ENCODE measurements around the gene S100A12. TPM values are rescaled to one million over a fixed set of nuclear protein-coding genes. Genes with fewer than 3 reads are reported as not detected.

S100A12 gene
- total RNA-seq, 2 experiments from 2014 or later, result not detected

DNA sequence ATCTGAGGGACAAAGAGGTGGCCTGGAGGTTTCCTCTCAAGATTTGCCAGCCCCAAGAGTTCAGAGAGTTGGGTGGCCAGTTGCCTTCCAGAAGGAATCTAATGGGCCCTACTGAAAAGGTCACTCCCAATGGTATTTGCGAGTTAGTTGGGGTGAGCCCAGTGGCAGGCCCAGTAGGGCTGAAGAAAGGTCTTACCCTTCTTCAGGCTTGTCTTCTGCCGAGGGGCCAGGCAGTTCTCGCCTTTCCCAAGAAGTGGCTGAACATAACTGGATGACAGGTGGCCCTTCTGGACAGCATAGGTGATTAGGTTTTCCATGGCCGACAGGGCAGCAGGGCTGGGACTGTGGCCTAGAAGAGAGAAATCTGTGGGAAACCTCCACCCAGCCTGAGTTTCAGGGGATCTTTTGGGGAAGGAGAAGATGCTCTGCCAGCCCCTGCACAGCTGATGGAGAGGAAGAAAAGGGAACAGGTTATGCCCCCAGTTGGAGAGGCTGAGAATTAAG lies 33.9 kb downstream of the S100A12 start:
- ChIA-PET POLR2A (no interaction called here), CTCF (ENCODE audit: unreplicated experiment) (no interaction called here)
- Histone ChIP-seq H3K4me1 (ENCODE audit: insufficient read depth, low read length, poor library complexity, severe bottlenecking) (no peaks in the 10 kb centered on the region), H3K9me2 (ENCODE audit: insufficient read depth, low read length) (no peaks in the 10 kb centered on the region), H3K36me3 (ENCODE audit: insufficient read depth, low read length) (no peaks in the 10 kb centered on the region), H3K27ac (ENCODE audit: low read depth, low read length, poor library complexity, severe bottlenecking) (no peak overlapping the region), H4K20me1 (ENCODE audit: insufficient read depth, low read length) (no peaks in the 10 kb centered on the region), H3K9me3 (ENCODE audit: low read length) (no peaks in the 10 kb centered on the region), H2AFZ (ENCODE audit: low read length) (no peak overlapping the region), H3K4me2 (ENCODE audit: low read length) (no peak overlapping the region), H3K79me2 (ENCODE audit: insufficient read depth, low read depth, low read length) (no peaks in the 10 kb centered on the region), H3K4me3 (ENCODE audit: low read depth, low read length, poor library complexity, severe bottlenecking) (no peak overlapping the region)
- BruUV-seq (replicated peaks), result no TSS peak
- intact Hi-C loops (cut with micrococcal nuclease; ENCODE audit: unreplicated experiment), result no loop called here
- TF ChIP-seq EZH2phosphoT487 (IDR thresholded peaks at IDR 0.05; ENCODE audit: borderline replicate concordance, low read depth, low read length), result no peak
- TF ChIP-seq, protein P1, sequence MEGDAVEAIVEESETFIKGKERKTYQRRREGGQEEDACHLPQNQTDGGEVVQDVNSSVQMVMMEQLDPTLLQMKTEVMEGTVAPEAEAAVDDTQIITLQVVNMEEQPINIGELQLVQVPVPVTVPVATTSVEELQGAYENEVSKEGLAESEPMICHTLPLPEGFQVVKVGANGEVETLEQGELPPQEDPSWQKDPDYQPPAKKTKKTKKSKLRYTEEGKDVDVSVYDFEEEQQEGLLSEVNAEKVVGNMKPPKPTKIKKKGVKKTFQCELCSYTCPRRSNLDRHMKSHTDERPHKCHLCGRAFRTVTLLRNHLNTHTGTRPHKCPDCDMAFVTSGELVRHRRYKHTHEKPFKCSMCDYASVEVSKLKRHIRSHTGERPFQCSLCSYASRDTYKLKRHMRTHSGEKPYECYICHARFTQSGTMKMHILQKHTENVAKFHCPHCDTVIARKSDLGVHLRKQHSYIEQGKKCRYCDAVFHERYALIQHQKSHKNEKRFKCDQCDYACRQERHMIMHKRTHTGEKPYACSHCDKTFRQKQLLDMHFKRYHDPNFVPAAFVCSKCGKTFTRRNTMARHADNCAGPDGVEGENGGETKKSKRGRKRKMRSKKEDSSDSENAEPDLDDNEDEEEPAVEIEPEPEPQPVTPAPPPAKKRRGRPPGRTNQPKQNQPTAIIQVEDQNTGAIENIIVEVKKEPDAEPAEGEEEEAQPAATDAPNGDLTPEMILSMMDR (conservative IDR thresholded peaks at IDR 0.05; ENCODE audit: low read length), result no peak
- DNase-seq (ENCODE audit: low spot score), result no peak

DNA sequence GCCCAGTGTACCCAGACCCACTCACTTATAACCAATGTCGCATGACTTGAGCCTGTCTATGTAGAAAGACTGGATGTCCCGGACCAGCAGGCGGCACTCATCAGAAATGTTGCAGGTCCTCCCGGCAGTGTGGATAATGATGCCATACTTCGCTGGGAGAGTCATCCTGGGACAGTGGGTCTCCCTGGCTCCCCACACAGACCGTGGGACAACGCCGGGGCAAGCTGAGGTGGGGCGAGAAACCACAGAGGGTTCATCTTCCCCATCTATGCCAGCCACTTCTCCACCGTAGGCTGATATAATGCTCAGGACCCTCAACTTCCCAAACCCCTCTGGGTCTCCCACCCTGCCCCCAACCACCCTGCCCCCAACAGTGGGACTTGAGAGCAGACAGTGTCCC lies 35.1 kb downstream of the S100A12 start:
- TF ChIP-seq, protein P1 (conservative IDR thresholded peaks at IDR 0.05; ENCODE audit: low read length), result no peak
- TF ChIP-seq EZH2phosphoT487 (IDR thresholded peaks at IDR 0.05; ENCODE audit: borderline replicate concordance, low read depth, low read length), result no peak
- H3K36me3 ChIP-seq (ENCODE audit: insufficient read depth, low read length), result no peaks in the 10 kb centered on the region
- no peaks in the 10 kb centered on the region for H3K9me3 ChIP-seq (ENCODE audit: low read length)
- H3K4me2 ChIP-seq (ENCODE audit: low read length), result no peak overlapping the region
- DNase-seq (ENCODE audit: low spot score), result no peak
- intact Hi-C loops (cut with micrococcal nuclease; ENCODE audit: unreplicated experiment), result no loop called here
- no peak overlapping the region for H3K4me3 ChIP-seq (ENCODE audit: low read depth, low read length, poor library complexity, severe bottlenecking)
- H2AFZ ChIP-seq (ENCODE audit: low read length), result no peak overlapping the region
- no peaks in the 10 kb centered on the region for H3K9me2 ChIP-seq (ENCODE audit: insufficient read depth, low read length)
- no peak overlapping the region for H3K27ac ChIP-seq (ENCODE audit: low read depth, low read length, poor library complexity, severe bottlenecking)
- BruUV-seq (replicated peaks), result no TSS peak
- POLR2A ChIA-PET, result no interaction called here
- no peaks in the 10 kb centered on the region for H3K4me1 ChIP-seq (ENCODE audit: insufficient read depth, low read length, poor library complexity, severe bottlenecking)
- CTCF ChIA-PET (ENCODE audit: unreplicated experiment), result no interaction called here
- H3K79me2 ChIP-seq (ENCODE audit: insufficient read depth, low read depth, low read length), result no peaks in the 10 kb centered on the region
- no peaks in the 10 kb centered on the region for H4K20me1 ChIP-seq (ENCODE audit: insufficient read depth, low read length)

DNA sequence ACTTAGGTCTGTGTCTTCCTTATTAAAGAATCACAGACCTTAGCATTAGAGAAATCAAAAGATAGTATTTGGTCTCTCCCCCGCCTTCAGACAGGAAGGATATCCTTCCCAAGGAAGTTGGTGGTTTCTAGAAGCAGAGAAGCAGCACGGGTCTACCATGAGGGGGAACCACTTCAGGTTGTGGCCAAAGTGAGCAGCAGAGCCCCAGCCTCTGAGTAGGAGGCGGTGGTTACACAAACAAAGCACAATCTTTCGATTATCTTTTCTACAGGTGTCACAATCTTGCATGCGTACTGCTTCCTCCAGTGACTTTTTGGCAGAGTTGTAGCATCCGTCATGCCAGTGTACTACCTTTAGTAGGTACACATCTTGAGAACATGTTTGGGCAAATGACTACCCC lies 35.6 kb downstream of the S100A12 start:
- Histone ChIP-seq H4K20me1 (ENCODE audit: insufficient read depth, low read length) (no peaks in the 10 kb centered on the region), H3K36me3 (ENCODE audit: insufficient read depth, low read length) (no peaks in the 10 kb centered on the region), H3K79me2 (ENCODE audit: insufficient read depth, low read depth, low read length) (no peaks in the 10 kb centered on the region), H3K9me3 (ENCODE audit: low read length) (no peaks in the 10 kb centered on the region), H3K4me2 (ENCODE audit: low read length) (no peak overlapping the region), H3K9me2 (ENCODE audit: insufficient read depth, low read length) (no peaks in the 10 kb centered on the region), H3K4me1 (ENCODE audit: insufficient read depth, low read length, poor library complexity, severe bottlenecking) (no peaks in the 10 kb centered on the region), H3K4me3 (ENCODE audit: low read depth, low read length, poor library complexity, severe bottlenecking) (no peak overlapping the region), H3K27ac (ENCODE audit: low read depth, low read length, poor library complexity, severe bottlenecking) (no peak overlapping the region), H2AFZ (ENCODE audit: low read length) (no peak overlapping the region)
- ChIA-PET CTCF (ENCODE audit: unreplicated experiment) (no interaction called here), POLR2A (no interaction called here)
- intact Hi-C loops (cut with micrococcal nuclease; ENCODE audit: unreplicated experiment), result no loop called here
- BruUV-seq (replicated peaks), result no TSS peak
- TF ChIP-seq, protein P1 (conservative IDR thresholded peaks at IDR 0.05; ENCODE audit: low read length), result no peak
- no peak for TF ChIP-seq EZH2phosphoT487 (IDR thresholded peaks at IDR 0.05; ENCODE audit: borderline replicate concordance, low read depth, low read length)
- DNase-seq (ENCODE audit: low spot score), result no peak

Data from OCI-LY7 (cell line).